ENCODE results near the gene SETBP1. TPM values are rescaled to one million over a fixed set of nuclear protein-coding genes. Genes with fewer than 3 reads are reported as not detected.

Gene SETBP1
- total RNA-seq, 1 experiment from 2014 or later: 9.6 TPM

- H3K4me1 Mint-ChIP-seq: peaks cover 46% of the 10 kb centered on the region
- ChIA-PET POLR2A (no interaction called here), CTCF (interaction anchor here (0.6 kb wide), 2 partner anchors 56 to 589 kb away, joined by 3 read pairs; no protein-coding TSS in a partner anchor)
- no peak for ATAC-seq
- no peaks in the 10 kb centered on the region for H3K27me3 Mint-ChIP-seq (ENCODE audit: low read depth)
- no peaks in the 10 kb centered on the region for H3K36me3 Mint-ChIP-seq
- no peak overlapping the region for H3K4me3 Mint-ChIP-seq
- no peak for DNase-seq (ENCODE audit: low spot score)
- no peak overlapping the region for H3K27ac Mint-ChIP-seq
- TF ChIP-seq ARID4B (CRISPR knock-in tag; IDR thresholded peaks at IDR 0.05; ENCODE audit: borderline replicate concordance) (no peak), PREB (CRISPR knock-in tag; IDR thresholded peaks at IDR 0.05; ENCODE audit: borderline replicate concordance) (no peak), OVOL2 (CRISPR knock-in tag; IDR thresholded peaks at IDR 0.05; ENCODE audit: borderline replicate concordance) (no peak), TP53 (CRISPR knock-in tag; IDR thresholded peaks at IDR 0.05) (no peak), ZNF425 (CRISPR knock-in tag; conservative IDR thresholded peaks at IDR 0.05) (no peak), NFATC4 (CRISPR knock-in tag; IDR thresholded peaks at IDR 0.05) (no peak), NR2C2 (CRISPR knock-in tag; IDR thresholded peaks at IDR 0.05) (no peak), HMGA2 (CRISPR knock-in tag; IDR thresholded peaks at IDR 0.05) (no peak), ZNF317 (CRISPR knock-in tag; IDR thresholded peaks at IDR 0.05; ENCODE audit: borderline replicate concordance, low read depth) (no peak), ZBTB43 (CRISPR knock-in tag; IDR thresholded peaks at IDR 0.05) (no peak), PRDM15 (CRISPR knock-in tag; IDR thresholded peaks at IDR 0.05) (no peak), ZNF219 (CRISPR knock-in tag; IDR thresholded peaks at IDR 0.05; ENCODE audit: borderline replicate concordance) (no peak), EMX1 (CRISPR knock-in tag; IDR thresholded peaks at IDR 0.05) (no peak), STAT6 (CRISPR knock-in tag; conservative IDR thresholded peaks at IDR 0.05; ENCODE audit: low read depth) (no peak), ZNF532 (CRISPR knock-in tag; IDR thresholded peaks at IDR 0.05; ENCODE audit: borderline replicate concordance) (no peak), IRF1 (CRISPR knock-in tag; IDR thresholded peaks at IDR 0.05) (no peak)
- H3K9me3 Mint-ChIP-seq: peaks cover 8% of the 10 kb centered on the region
Measured at GRCh38 chr18:44767807-44768206, 87.1 kb downstream of the SETBP1 start.
